HG03442 (cell line): ENCODE data around the gene COPZ1.
"Not testable (repeated sequence)": the region's sequence is repeated elsewhere in the genome, so short reads cannot be mapped to it uniquely, and the experiment has no call there.

ENCODE experiments used
- ATAC-seq: cut with Tn5 transposase; IDR thresholded peaks from one replicate; pipeline ENCODE4 v1.9.1; 2021; ENCODE audit warnings: mild to moderate bottlenecking, moderate library complexity; ENCODE audit not compliant: unreplicated experiment

The COPZ1 gene

GRCh38 chr12:54324617-54325441 lies at the start of gene COPZ1:
Gene COPZ1 (plus strand): TSS chr12:54325131. CDS start chr12:54325164, 33 bp downstream.
- ATAC-seq: peak; percentile 96

GRCh38 chr12:54276368-54276767 lies 48.6 kb upstream of the COPZ1 start:
- ATAC-seq: no peak

- no peak for ATAC-seq
Measured at GRCh38 chr12:54277823-54278276, 47.1 kb upstream of the COPZ1 start.

- no peak for ATAC-seq
Measured at GRCh38 chr12:54279227-54279631, 45.7 kb upstream of the COPZ1 start.

GRCh38 chr12:54279632-54280467 lies 45.1 kb upstream of the COPZ1 start, which contains the start of gene CBX5:
Gene CBX5 (minus strand): TSS chr12:54280122. CDS start chr12:54257650, 22,472 bp downstream.
- ATAC-seq: peak; percentile 71

- peak; percentile 83 for ATAC-seq
Measured at GRCh38 chr12:54280468-54281260, 44.3 kb upstream of the COPZ1 start, which contains the start of gene HNRNPA1. Gene HNRNPA1 (plus strand): TSS chr12:54280726. CDS start chr12:54280808, 82 bp downstream.

GRCh38 chr12:54281261-54281638 lies 43.7 kb upstream of the COPZ1 start:
- not testable (repeated sequence) for ATAC-seq

GRCh38 chr12:54281694-54282093 lies 43.2 kb upstream of the COPZ1 start:
- ATAC-seq: not testable (repeated sequence)

- ATAC-seq: no peak
Measured at GRCh38 chr12:54282949-54283593, 41.9 kb upstream of the COPZ1 start.

GRCh38 chr12:54284070-54284780 lies 40.7 kb upstream of the COPZ1 start:
- not testable (repeated sequence) for ATAC-seq

GRCh38 chr12:54285150-54286041 lies 39.5 kb upstream of the COPZ1 start:
- no peak for ATAC-seq

GRCh38 chr12:54286042-54287030 lies 38.6 kb upstream of the COPZ1 start:
- no peak for ATAC-seq

GRCh38 chr12:54287261-54288157 lies 37.4 kb upstream of the COPZ1 start:
- ATAC-seq: no peak

GRCh38 chr12:54292083-54292930 lies 32.6 kb upstream of the COPZ1 start:
- no peak for ATAC-seq

- no peak for ATAC-seq
Measured at GRCh38 chr12:54292931-54293241, 32.0 kb upstream of the COPZ1 start.
